GM19452 (cell line): Measurements from ENCODE around the gene PDE3B.
"Not testable (repeated sequence)": the region's sequence is repeated elsewhere in the genome, so short reads cannot be mapped to it uniquely, and the experiment has no call there.

Experiments used
- ATAC-seq: cut with Tn5 transposase; IDR thresholded peaks from one replicate; pipeline ENCODE4 v1.9.1; 2021; ENCODE audit not compliant: unreplicated experiment

PDE3B gene

GRCh38 chr11:14673824-14674405, 30.3 kb downstream of the PDE3B start:
- no peak for ATAC-seq

- no peak for ATAC-seq
Observed at GRCh38 chr11:14676068-14676467, 32.5 kb downstream of the PDE3B start.

GRCh38 chr11:14677146-14677545, 33.5 kb downstream of the PDE3B start:
- ATAC-seq: no peak

- ATAC-seq: no peak
Observed at GRCh38 chr11:14678350-14678749, 34.7 kb downstream of the PDE3B start.

- ATAC-seq: no peak
Observed at GRCh38 chr11:14679662-14680061, 36.1 kb downstream of the PDE3B start.

GRCh38 chr11:14684234-14684915, 40.8 kb downstream of the PDE3B start:
- ATAC-seq: not testable (repeated sequence)

GRCh38 chr11:14687456-14687855, 43.9 kb downstream of the PDE3B start:
- no peak for ATAC-seq

- no peak for ATAC-seq
Observed at GRCh38 chr11:14687943-14688627, 44.5 kb downstream of the PDE3B start.

- ATAC-seq: not testable (repeated sequence)
Observed at GRCh38 chr11:14695656-14696055, 52.1 kb downstream of the PDE3B start.

- ATAC-seq: no peak
Observed at GRCh38 chr11:14698771-14699170, 55.2 kb downstream of the PDE3B start.

GRCh38 chr11:14700593-14700992, 57.0 kb downstream of the PDE3B start:
- no peak for ATAC-seq

- ATAC-seq: no peak
Observed at GRCh38 chr11:14702760-14703159, 59.2 kb downstream of the PDE3B start.

- ATAC-seq: no peak
Observed at GRCh38 chr11:14703731-14704130, 60.1 kb downstream of the PDE3B start.

- no peak for ATAC-seq
Observed at GRCh38 chr11:14705067-14705466, 61.5 kb downstream of the PDE3B start.

GRCh38 chr11:14713496-14714244, 70.1 kb downstream of the PDE3B start:
- no peak for ATAC-seq

GRCh38 chr11:14715669-14716068, 72.1 kb downstream of the PDE3B start:
- ATAC-seq: not testable (repeated sequence)

GRCh38 chr11:14722496-14722895, 78.9 kb downstream of the PDE3B start:
- ATAC-seq: no peak

GRCh38 chr11:14725150-14725549, 81.5 kb downstream of the PDE3B start:
- ATAC-seq: no peak

GRCh38 chr11:14727215-14727614, 83.6 kb downstream of the PDE3B start:
- ATAC-seq: no peak

GRCh38 chr11:14727746-14728145, 84.1 kb downstream of the PDE3B start:
- ATAC-seq: no peak

- ATAC-seq: not testable (repeated sequence)
Observed at GRCh38 chr11:14740539-14740938, 96.9 kb downstream of the PDE3B start.

- ATAC-seq: no peak
Observed at GRCh38 chr11:14741195-14741594, 97.6 kb downstream of the PDE3B start.
